K562 (cell line): ENCODE results near the gene TRAF7. TPM values are rescaled to one million over a fixed set of nuclear protein-coding genes. Genes with fewer than 3 reads are reported as not detected.

ENCODE experiments used
- POLR2G ChIP-seq: fragments of 200-400 bp; formaldehyde crosslinking; IDR thresholded peaks from 2 replicates; pipeline ENCODE4 v1.6.1; 2017; ENCODE audit warnings: low read depth, mild to moderate bottlenecking, antibody characterized with exemption, low read length, moderate library complexity
- SUPT5H ChIP-seq: fragments of 450-650 bp; IDR thresholded peaks from 2 replicates; pipeline ENCODE4 v1.6.1; 2016
- ZBTB8A ChIP-seq: fragments of 450-650 bp; IDR thresholded peaks from 2 replicates; pipeline ENCODE4 v1.6.1; 2018; ENCODE audit warnings: mild to moderate bottlenecking, moderate library complexity; ENCODE audit not compliant: partially characterized antibody
- ZFX ChIP-seq: sonication (generic); formaldehyde crosslinking; IDR thresholded peaks from 2 replicates; pipeline ENCODE4 v1.8.0; 2022; ENCODE audit warnings: mild to moderate bottlenecking, missing genetic modification reagents, moderate library complexity
- polyA plus RNA-seq, 8 experiments: library from polyadenylated mRNA; depleted of rRNA in 4 of 8; stranded (reverse) in 5 of 8; unstranded in 3 of 8; fragments of >200 nt; fragmentation: Nextera tagmentation in 2 of 8; fragmentation: Illumina TruSeq in 1 of 8; extraction: Ambion mirVana in 2 of 8; extraction: Trizol in 1 of 8; gene quantifications; 2 replicates each; pipeline versions ENCODE4 v1.2.1 to v1.2.3, GENCODE V29; 2011 to 2014; ENCODE audit warnings: inconsistent platforms in 1 of 8, missing spikeins in 1 of 8
- total RNA-seq, 7 experiments: library from RNA; depleted of rRNA in 6 of 7; stranded (reverse); fragments of >200 nt in 6 of 7; fragmentation: Illumina TruSeq in 2 of 7; extraction: Trizol in 2 of 7; gene quantifications; 2 replicates each; pipeline versions ENCODE4 v1.2.1 to v1.2.3, GENCODE V29; 2011 to 2021; ENCODE audit warnings: low replicate concordance in 1 of 7
- TF ChIP-seq, protein P1 (sequence below): fragments of 250-450 bp; sonication (Bioruptor Pico); IDR thresholded peaks from 2 replicates; pipeline ENCODE4 v1.5.0; 2022; ENCODE audit warnings: mild to moderate bottlenecking
- TF ChIP-seq, protein P2 (sequence below), 3 experiments: fragments of 200-800 bp in 1 of 3; fragments of 250-450 bp in 1 of 3; fragments of 450-650 bp in 1 of 3; sonication (Bioruptor Pico) in 1 of 3; sonication (Bioruptor generic) in 1 of 3; formaldehyde crosslinking in 1 of 3; IDR thresholded peaks; 2 replicates each; pipeline versions ENCODE4 v1.6.1 to v1.8.0; 2016 to 2022; ENCODE audit warnings: mild to moderate bottlenecking in 2 of 3, missing genetic modification characterization in 2 of 3, missing compliant biosample characterization in 1 of 3, moderate library complexity in 1 of 3
- TF ChIP-seq, protein P3 (sequence below): sonication (generic); formaldehyde crosslinking; IDR thresholded peaks from 2 replicates; pipeline ENCODE4 v1.9.0; 2022; ENCODE audit warnings: mild to moderate bottlenecking, missing genetic modification reagents

The TRAF7 gene
- total and polyA plus RNA-seq, 9 of the 15 experiments (the other 6 are each of a cell fraction or from before 2014, with no cell fraction given) = 1.1 to 113 (median 41.6) TPM

DNA sequence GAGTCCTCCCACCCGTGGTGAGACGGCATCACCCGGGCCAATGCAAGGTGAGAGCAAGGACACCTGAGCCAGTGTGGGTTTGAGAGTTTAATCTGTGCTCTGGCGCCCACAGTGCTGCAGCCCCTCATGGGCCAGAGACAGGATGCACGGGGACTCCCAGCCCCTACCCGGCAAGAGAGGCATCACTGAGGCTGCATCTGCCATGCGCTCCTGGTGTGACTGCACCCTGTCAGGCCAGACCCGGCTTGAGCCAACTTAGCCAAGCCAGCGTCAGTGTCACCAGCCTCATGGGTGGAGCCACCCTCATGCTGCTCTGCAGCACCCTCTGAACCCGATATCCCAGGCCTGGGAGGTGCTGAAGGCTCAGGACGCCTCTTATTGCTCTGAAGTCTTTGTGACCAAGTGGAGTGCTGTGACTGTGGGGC is 56.4 kb downstream of the TRAF7 start (continued):
- TF ChIP-seq, protein P1, sequence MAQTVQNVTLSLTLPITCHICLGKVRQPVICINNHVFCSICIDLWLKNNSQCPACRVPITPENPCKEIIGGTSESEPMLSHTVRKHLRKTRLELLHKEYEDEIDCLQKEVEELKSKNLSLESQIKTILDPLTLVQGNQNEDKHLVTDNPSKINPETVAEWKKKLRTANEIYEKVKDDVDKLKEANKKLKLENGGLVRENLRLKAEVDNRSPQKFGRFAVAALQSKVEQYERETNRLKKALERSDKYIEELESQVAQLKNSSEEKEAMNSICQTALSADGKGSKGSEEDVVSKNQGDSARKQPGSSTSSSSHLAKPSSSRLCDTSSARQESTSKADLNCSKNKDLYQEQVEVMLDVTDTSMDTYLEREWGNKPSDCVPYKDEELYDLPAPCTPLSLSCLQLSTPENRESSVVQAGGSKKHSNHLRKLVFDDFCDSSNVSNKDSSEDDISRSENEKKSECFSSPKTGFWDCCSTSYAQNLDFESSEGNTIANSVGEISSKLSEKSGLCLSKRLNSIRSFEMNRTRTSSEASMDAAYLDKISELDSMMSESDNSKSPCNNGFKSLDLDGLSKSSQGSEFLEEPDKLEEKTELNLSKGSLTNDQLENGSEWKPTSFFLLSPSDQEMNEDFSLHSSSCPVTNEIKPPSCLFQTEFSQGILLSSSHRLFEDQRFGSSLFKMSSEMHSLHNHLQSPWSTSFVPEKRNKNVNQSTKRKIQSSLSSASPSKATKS (CRISPR knock-in tag) = no peak
- TF ChIP-seq, protein P2, sequence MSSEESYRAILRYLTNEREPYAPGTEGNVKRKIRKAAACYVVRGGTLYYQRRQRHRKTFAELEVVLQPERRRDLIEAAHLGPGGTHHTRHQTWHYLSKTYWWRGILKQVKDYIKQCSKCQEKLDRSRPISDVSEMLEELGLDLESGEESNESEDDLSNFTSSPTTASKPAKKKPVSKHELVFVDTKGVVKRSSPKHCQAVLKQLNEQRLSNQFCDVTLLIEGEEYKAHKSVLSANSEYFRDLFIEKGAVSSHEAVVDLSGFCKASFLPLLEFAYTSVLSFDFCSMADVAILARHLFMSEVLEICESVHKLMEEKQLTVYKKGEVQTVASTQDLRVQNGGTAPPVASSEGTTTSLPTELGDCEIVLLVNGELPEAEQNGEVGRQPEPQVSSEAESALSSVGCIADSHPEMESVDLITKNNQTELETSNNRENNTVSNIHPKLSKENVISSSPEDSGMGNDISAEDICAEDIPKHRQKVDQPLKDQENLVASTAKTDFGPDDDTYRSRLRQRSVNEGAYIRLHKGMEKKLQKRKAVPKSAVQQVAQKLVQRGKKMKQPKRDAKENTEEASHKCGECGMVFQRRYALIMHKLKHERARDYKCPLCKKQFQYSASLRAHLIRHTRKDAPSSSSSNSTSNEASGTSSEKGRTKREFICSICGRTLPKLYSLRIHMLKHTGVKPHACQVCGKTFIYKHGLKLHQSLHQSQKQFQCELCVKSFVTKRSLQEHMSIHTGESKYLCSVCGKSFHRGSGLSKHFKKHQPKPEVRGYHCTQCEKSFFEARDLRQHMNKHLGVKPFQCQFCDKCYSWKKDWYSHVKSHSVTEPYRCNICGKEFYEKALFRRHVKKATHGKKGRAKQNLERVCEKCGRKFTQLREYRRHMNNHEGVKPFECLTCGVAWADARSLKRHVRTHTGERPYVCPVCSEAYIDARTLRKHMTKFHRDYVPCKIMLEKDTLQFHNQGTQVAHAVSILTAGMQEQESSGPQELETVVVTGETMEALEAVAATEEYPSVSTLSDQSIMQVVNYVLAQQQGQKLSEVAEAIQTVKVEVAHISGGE (CRISPR knock-in tag; IDR thresholded peaks at IDR 0.05) = no peak
- TF ChIP-seq, protein P3, sequence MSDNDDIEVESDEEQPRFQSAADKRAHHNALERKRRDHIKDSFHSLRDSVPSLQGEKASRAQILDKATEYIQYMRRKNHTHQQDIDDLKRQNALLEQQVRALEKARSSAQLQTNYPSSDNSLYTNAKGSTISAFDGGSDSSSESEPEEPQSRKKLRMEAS = no peak; the same call in 1 of the 2 replicates
- TF ChIP-seq SUPT5H = peak; percentile 57
- no peak for TF ChIP-seq ZBTB8A
- 0 out of 2 replicates have a peak, but pooled peaks have one; percentile 2 for TF ChIP-seq ZFX (CRISPR knock-in tag)
- TF ChIP-seq POLR2G = peak; percentile 70
